Liver (tissue), 3 donors: ENCODE results near the gene ZNF48.

Source experiments
- ATF3 ChIP-seq: IDR thresholded peaks from 2 replicates; pipeline ENCODE4 v1.6.1; 2016; ENCODE audit warnings: antibody characterized with exemption
- CTCF ChIP-seq: fragments of 150-350 bp; IDR thresholded peaks from 2 replicates; pipeline ENCODE4 v1.5.1; 2017; ENCODE audit warnings: improper control_type of control experiment, low read depth, low read length; ENCODE audit not compliant: missing input control
- GABPA ChIP-seq, 2 donors: IDR thresholded peaks in 1 of 2; conservative IDR thresholded peaks in 1 of 2; 2 replicates each; pipeline ENCODE4 v1.6.1; 2016; ENCODE audit warnings: antibody characterized with exemption in 2 of 2, mild to moderate bottlenecking in 1 of 2, moderate library complexity in 1 of 2
- HNF4A ChIP-seq, 2 donors: conservative IDR thresholded peaks; 2 replicates each; pipeline ENCODE4 v1.6.1; 2016; ENCODE audit warnings: antibody characterized with exemption in 2 of 2, mild to moderate bottlenecking in 2 of 2
- MAX ChIP-seq: IDR thresholded peaks from 2 replicates; pipeline ENCODE4 v1.6.1; 2016; ENCODE audit warnings: antibody characterized with exemption
- NR2F2 ChIP-seq: IDR thresholded peaks from 2 replicates; pipeline ENCODE4 v1.6.1; 2016; ENCODE audit warnings: antibody characterized with exemption
- RAD21 ChIP-seq, 2 donors: IDR thresholded peaks; 2 replicates each; pipeline ENCODE4 v1.6.1; 2016; ENCODE audit warnings: antibody characterized with exemption in 2 of 2, mild to moderate bottlenecking in 2 of 2
- SP1 ChIP-seq: IDR thresholded peaks from 2 replicates; pipeline ENCODE4 v1.6.1; 2018; ENCODE audit warnings: antibody characterized with exemption, mild to moderate bottlenecking
- TAF1 ChIP-seq: conservative IDR thresholded peaks from 2 replicates; pipeline ENCODE4 v1.6.1; 2016; ENCODE audit warnings: antibody characterized with exemption, mild to moderate bottlenecking
- donor health status: healthy.
- donor health status: healthy.

- no peak for TF ChIP-seq NR2F2
- no peak for TF ChIP-seq TAF1
- TF ChIP-seq CTCF = no peak
- no peak for TF ChIP-seq GABPA (IDR thresholded peaks at IDR 0.05 in 1 of 2, conservative IDR thresholded peaks at IDR 0.05 in 1 of 2)
- no peak for TF ChIP-seq RAD21 (IDR thresholded peaks at IDR 0.05)
- no peak for TF ChIP-seq HNF4A (conservative IDR thresholded peaks at IDR 0.05)
- no peak for TF ChIP-seq MAX
- no peak for TF ChIP-seq ATF3
- no peak for TF ChIP-seq SP1
Measured at GRCh38 chr16:30372725-30373124, 22.5 kb upstream of the ZNF48 start.
